SK-N-SH (cell line): ENCODE measurements around the gene ZC3H4. TPM values are rescaled to one million over a fixed set of nuclear protein-coding genes. Genes with fewer than 3 reads are reported as not detected.

Experiments used
- CTCF ChIA-PET: fragments of 300-600, 350-600 bp; formaldehyde crosslinking; extraction: SDS; loops from one replicate; lab custom pipeline; 2021; lab: Yijun Ruan, JAX
- POLR2A ChIA-PET: fragments of 350-600 bp; sonication (Branson Sonifier 250); formaldehyde crosslinking; extraction: SDS; loops from one replicate; lab custom pipeline; 2020; ENCODE audit warnings: antibody characterized with exemption, inconsistent platforms; lab: Yijun Ruan, JAX
- DNase-seq: peaks from one replicate; pipeline ENCODE4 v3.0.0; 2012
- H2AFZ ChIP-seq: fragments of 200-600 bp; sonication (generic); 2 replicates; pipeline ENCODE4 v1.8.1; 2016; ENCODE audit warnings: antibody characterized with exemption, mild to moderate bottlenecking, low read depth
- H3F3A ChIP-seq: fragments of 200-600 bp; sonication (generic); replicated peaks from 2 replicates; pipeline ENCODE3; 2016; ENCODE audit warnings: antibody characterized with exemption, mild to moderate bottlenecking; ENCODE audit not compliant: insufficient read depth
- H3K27ac ChIP-seq, 2 experiments: fragments of 200-500 bp in 1 of 2; fragments of 200-600 bp in 1 of 2; sonication (Bioruptor generic) in 1 of 2; sonication (generic), shearing (Covaris generic) in 1 of 2; 2 replicates each; pipeline versions ENCODE4 v1.5.1 to v1.6.1; 2014 to 2016; ENCODE audit warnings: low read depth in 2 of 2, inconsistent platforms in 1 of 2, low read length in 1 of 2, mild to moderate bottlenecking in 1 of 2, mixed read lengths in 1 of 2
- H3K27me3 ChIP-seq: fragments of 200-600 bp; sonication (generic), shearing (Covaris generic); 2 replicates; pipeline ENCODE4 v1.6.1; 2016; ENCODE audit warnings: mixed run types; ENCODE audit not compliant: insufficient read depth
- H3K36me3 ChIP-seq, 2 experiments: fragments of 200-500 bp in 1 of 2; fragments of 200-600 bp in 1 of 2; sonication (Bioruptor generic) in 1 of 2; sonication (generic) in 1 of 2; replicated peaks in 1 of 2; 2 replicates each; pipeline versions ENCODE3 to v1.5.1; 2014 to 2016; ENCODE audit warnings: low read length in 1 of 2, mild to moderate bottlenecking in 1 of 2; ENCODE audit not compliant: insufficient read depth in 2 of 2, control insufficient read depth in 1 of 2
- H3K4me1 ChIP-seq, 2 experiments: fragments of 200-500 bp in 1 of 2; fragments of 200-600 bp in 1 of 2; sonication (Bioruptor generic) in 1 of 2; sonication (generic), shearing (Covaris generic) in 1 of 2; 2 replicates each; pipeline versions ENCODE4 v1.5.1 to v1.6.1; 2014 to 2016; ENCODE audit warnings: low read depth in 1 of 2, low read length in 1 of 2, mixed run types in 1 of 2; ENCODE audit not compliant: insufficient read depth in 2 of 2, control insufficient read depth in 1 of 2
- H3K4me2 ChIP-seq: fragments of 200-600 bp; sonication (generic), shearing (Covaris generic); 2 replicates; pipeline ENCODE4 v1.6.1; 2017; ENCODE audit warnings: mixed run types
- H3K4me3 ChIP-seq, 2 experiments: fragments of 200-500 bp in 1 of 2; fragments of 200-600 bp in 1 of 2; sonication (Bioruptor generic) in 1 of 2; sonication (generic), shearing (Covaris generic) in 1 of 2; 2 replicates each; pipeline versions ENCODE4 v1.5.1 to v1.8.1; 2014 to 2016; ENCODE audit warnings: low read depth in 2 of 2, inconsistent platforms in 1 of 2, low read length in 1 of 2, mild to moderate bottlenecking in 1 of 2, mixed read lengths in 1 of 2, moderate library complexity in 1 of 2
- H3K79me2 ChIP-seq: fragments of 200-600 bp; sonication (generic); 2 replicates; pipeline ENCODE4 v1.8.1; 2017; ENCODE audit warnings: mild to moderate bottlenecking; ENCODE audit not compliant: insufficient read depth
- H3K9ac ChIP-seq: fragments of 200-600 bp; sonication (generic); 2 replicates; pipeline ENCODE4 v1.6.1; 2017; ENCODE audit warnings: mixed run types
- H3K9me2 ChIP-seq: fragments of 200-600 bp; sonication (generic); 2 replicates; pipeline ENCODE4 v1.6.1; 2017; ENCODE audit warnings: mixed run types
- H3K9me3 ChIP-seq: fragments of 200-600 bp; sonication (generic); 2 replicates; pipeline ENCODE4 v1.6.1; 2017; ENCODE audit warnings: mixed run types, mild to moderate bottlenecking, moderate library complexity
- H4K20me1 ChIP-seq: fragments of 200-600 bp; sonication (generic); 2 replicates; pipeline ENCODE4 v1.6.1; 2017; ENCODE audit warnings: mild to moderate bottlenecking, mixed run types; ENCODE audit not compliant: insufficient read depth
- ELF1 ChIP-seq: IDR thresholded peaks from 2 replicates; pipeline ENCODE4 v1.4.0; 2012
- FOSL2 ChIP-seq: IDR thresholded peaks from 2 replicates; pipeline ENCODE4 v1.4.0; 2012; ENCODE audit warnings: low read depth, mild to moderate bottlenecking, moderate library complexity, borderline replicate concordance
- FOXJ3 ChIP-seq: sonication (generic); formaldehyde crosslinking; IDR thresholded peaks from 2 replicates; pipeline ENCODE4 v1.5.1; 2020; ENCODE audit warnings: mild to moderate bottlenecking, missing genetic modification reagents
- FOXM1 ChIP-seq: IDR thresholded peaks from 2 replicates; pipeline ENCODE4 v1.4.0; 2012; ENCODE audit warnings: low read depth, mild to moderate bottlenecking
- GABPA ChIP-seq: IDR thresholded peaks from 2 replicates; pipeline ENCODE4 v1.4.0; 2012; ENCODE audit warnings: low read depth, mild to moderate bottlenecking
- MXI1 ChIP-seq: IDR thresholded peaks from 2 replicates; pipeline ENCODE4 v1.6.1; 2012; ENCODE audit warnings: mild to moderate bottlenecking, low read depth, low read length, improper control_type of control experiment
- NRF1 ChIP-seq: IDR thresholded peaks from 2 replicates; pipeline ENCODE4 v1.6.1; 2012; ENCODE audit warnings: low read depth, mild to moderate bottlenecking, low read length
- RFX5 ChIP-seq: IDR thresholded peaks from 2 replicates; pipeline ENCODE4 v1.6.1; 2012; ENCODE audit warnings: mild to moderate bottlenecking, improper control_type of control experiment, low read length
- SIN3A ChIP-seq: IDR thresholded peaks from 2 replicates; pipeline ENCODE4 v1.6.1; 2012; ENCODE audit warnings: low read depth, mild to moderate bottlenecking, low read length, moderate library complexity, borderline replicate concordance
- TCF12 ChIP-seq: IDR thresholded peaks from 2 replicates; pipeline ENCODE4 v1.4.0; 2012
- TEAD4 ChIP-seq: IDR thresholded peaks from 2 replicates; pipeline ENCODE4 v1.4.0; 2012; ENCODE audit warnings: mild to moderate bottlenecking, borderline replicate concordance; ENCODE audit not compliant: insufficient read depth
- whole genome bisulfite sequencing: methylation state at CpG from one replicate; pipeline ENCODE4 v1.1.6; 2017; ENCODE audit warnings: low lambda C conversion rate; 5-methylcytosine and 5-hydroxymethylcytosine counted together
- polyA plus RNA-seq, 3 experiments: library from polyadenylated mRNA; depleted of rRNA; stranded (reverse); fragments of >200 nt; gene quantifications; 2 replicates each; pipeline ENCODE4 v1.2.3, GENCODE V29; 2012
- TF ChIP-seq, protein P1 (sequence below): IDR thresholded peaks from 2 replicates; pipeline ENCODE4; 2012
- TF ChIP-seq, protein P2 (sequence below): fragments of 150-350 bp; IDR thresholded peaks from 2 replicates; pipeline ENCODE4 v1.6.1; 2017; ENCODE audit warnings: antibody characterized with exemption, low read length, low read depth, borderline replicate concordance
- TF ChIP-seq, protein P3 (sequence below): fragments of 200-600 bp; sonication (generic); IDR thresholded peaks from 2 replicates; pipeline ENCODE4 v1.6.1; 2017; ENCODE audit warnings: antibody characterized with exemption, mild to moderate bottlenecking, moderate library complexity
- TF ChIP-seq, protein P4 (sequence below): IDR thresholded peaks from 2 replicates; pipeline ENCODE4 v1.6.1; 2012; ENCODE audit warnings: mild to moderate bottlenecking, low read depth, low read length, moderate library complexity

The ZC3H4 gene
- polyA plus RNA-seq, 1 of the 3 experiments (the other 2 are of a cell fraction): 7.6 TPM

DNA sequence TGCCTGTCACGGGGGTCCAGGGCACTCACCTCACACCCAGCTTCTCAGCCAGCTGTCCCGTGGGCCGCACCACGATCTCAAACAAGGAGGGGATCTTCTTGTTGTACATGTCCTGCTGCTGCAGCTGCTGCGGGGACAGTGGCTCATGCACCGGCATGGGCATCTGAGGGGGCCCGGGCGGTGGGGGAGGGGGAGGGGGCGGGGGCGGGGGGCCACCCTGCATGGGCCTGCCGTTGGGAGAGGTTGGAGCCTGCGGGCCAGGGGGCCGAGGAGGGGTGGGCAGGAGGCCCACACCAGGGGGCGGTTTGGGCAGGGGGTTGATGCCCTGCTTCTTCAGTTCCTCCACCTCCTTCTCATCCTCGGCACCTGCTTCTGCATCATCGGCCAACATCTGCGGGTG lies 41.3 kb downstream of the ZC3H4 start:
- peaks cover 46% of the 10 kb centered on the region for H3K79me2 ChIP-seq
- H3K27me3 ChIP-seq: no peaks in the 10 kb centered on the region
- no peak overlapping the region for H3K27ac ChIP-seq
- H3K4me2 ChIP-seq: no peak overlapping the region
- no peaks in the 10 kb centered on the region for H3K9me3 ChIP-seq
- H3K9ac ChIP-seq: no peak overlapping the region
- peaks cover 14% of the 10 kb centered on the region for H4K20me1 ChIP-seq
- 91% methylated on average over 8 of the region's 17 CpGs for WGBS
- ChIA-PET CTCF (interaction anchor here (0.9 to 3.2 kb wide), 3 partner anchors 21 to 60 kb away, joined by 3 to 16 read pairs (median 3); no protein-coding TSS in a partner anchor), POLR2A (no interaction called here)
- no peaks in the 10 kb centered on the region for H3K4me1 ChIP-seq
- peaks cover 29 to 76% of the 10 kb centered on the region in 2 experiments for H3K36me3 ChIP-seq
- H3K9me2 ChIP-seq: no peaks in the 10 kb centered on the region
- no peak overlapping the region for H3K4me3 ChIP-seq
- H3F3A ChIP-seq: no peaks in the 10 kb centered on the region
- H2AFZ ChIP-seq: no peak overlapping the region
- DNase-seq: no peak
- no peak for TF ChIP-seq FOSL2
- no peak for TF ChIP-seq SIN3A
- no peak for TF ChIP-seq RFX5
- TF ChIP-seq, protein P1, sequence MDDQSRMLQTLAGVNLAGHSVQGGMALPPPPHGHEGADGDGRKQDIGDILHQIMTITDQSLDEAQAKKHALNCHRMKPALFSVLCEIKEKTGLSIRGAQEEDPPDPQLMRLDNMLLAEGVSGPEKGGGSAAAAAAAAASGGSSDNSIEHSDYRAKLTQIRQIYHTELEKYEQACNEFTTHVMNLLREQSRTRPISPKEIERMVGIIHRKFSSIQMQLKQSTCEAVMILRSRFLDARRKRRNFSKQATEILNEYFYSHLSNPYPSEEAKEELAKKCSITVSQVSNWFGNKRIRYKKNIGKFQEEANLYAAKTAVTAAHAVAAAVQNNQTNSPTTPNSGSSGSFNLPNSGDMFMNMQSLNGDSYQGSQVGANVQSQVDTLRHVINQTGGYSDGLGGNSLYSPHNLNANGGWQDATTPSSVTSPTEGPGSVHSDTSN: no peak
- TF ChIP-seq NRF1: no peak
- no peak for TF ChIP-seq FOXM1
- TF ChIP-seq, all 33 proteins: peak for 0

DNA sequence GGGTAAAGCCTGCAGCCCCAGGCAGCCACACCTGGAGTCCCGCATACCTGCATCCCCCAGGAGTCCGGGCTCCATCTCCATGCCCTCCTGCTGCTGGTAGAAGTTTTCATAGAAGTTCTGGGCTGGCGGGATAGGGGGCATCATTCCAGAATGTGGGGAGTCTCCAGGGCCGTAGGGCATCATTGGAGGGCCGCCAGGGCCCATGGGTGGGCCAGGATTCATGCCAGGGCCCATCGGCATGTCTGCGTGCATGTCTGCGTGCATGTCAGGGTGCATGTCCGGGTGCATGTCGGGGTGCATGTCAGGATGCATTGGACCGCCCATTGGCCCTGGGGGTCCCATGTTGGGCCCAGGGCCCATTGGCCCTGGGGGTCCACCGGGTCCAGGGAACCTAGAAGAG lies 41.8 kb downstream of the ZC3H4 start:
- no peak for TF ChIP-seq MXI1
- no peak for TF ChIP-seq TCF12
- TF ChIP-seq GABPA: no peak
- no peak for TF ChIP-seq SIN3A
- TF ChIP-seq ELF1: no peak
- TF ChIP-seq, protein P2, sequence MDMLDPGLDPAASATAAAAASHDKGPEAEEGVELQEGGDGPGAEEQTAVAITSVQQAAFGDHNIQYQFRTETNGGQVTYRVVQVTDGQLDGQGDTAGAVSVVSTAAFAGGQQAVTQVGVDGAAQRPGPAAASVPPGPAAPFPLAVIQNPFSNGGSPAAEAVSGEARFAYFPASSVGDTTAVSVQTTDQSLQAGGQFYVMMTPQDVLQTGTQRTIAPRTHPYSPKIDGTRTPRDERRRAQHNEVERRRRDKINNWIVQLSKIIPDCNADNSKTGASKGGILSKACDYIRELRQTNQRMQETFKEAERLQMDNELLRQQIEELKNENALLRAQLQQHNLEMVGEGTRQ: no peak
- TF ChIP-seq FOXJ3 (CRISPR knock-in tag): no peak
- TF ChIP-seq, protein P3, sequence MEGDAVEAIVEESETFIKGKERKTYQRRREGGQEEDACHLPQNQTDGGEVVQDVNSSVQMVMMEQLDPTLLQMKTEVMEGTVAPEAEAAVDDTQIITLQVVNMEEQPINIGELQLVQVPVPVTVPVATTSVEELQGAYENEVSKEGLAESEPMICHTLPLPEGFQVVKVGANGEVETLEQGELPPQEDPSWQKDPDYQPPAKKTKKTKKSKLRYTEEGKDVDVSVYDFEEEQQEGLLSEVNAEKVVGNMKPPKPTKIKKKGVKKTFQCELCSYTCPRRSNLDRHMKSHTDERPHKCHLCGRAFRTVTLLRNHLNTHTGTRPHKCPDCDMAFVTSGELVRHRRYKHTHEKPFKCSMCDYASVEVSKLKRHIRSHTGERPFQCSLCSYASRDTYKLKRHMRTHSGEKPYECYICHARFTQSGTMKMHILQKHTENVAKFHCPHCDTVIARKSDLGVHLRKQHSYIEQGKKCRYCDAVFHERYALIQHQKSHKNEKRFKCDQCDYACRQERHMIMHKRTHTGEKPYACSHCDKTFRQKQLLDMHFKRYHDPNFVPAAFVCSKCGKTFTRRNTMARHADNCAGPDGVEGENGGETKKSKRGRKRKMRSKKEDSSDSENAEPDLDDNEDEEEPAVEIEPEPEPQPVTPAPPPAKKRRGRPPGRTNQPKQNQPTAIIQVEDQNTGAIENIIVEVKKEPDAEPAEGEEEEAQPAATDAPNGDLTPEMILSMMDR: no peak
- TF ChIP-seq, protein P4, sequence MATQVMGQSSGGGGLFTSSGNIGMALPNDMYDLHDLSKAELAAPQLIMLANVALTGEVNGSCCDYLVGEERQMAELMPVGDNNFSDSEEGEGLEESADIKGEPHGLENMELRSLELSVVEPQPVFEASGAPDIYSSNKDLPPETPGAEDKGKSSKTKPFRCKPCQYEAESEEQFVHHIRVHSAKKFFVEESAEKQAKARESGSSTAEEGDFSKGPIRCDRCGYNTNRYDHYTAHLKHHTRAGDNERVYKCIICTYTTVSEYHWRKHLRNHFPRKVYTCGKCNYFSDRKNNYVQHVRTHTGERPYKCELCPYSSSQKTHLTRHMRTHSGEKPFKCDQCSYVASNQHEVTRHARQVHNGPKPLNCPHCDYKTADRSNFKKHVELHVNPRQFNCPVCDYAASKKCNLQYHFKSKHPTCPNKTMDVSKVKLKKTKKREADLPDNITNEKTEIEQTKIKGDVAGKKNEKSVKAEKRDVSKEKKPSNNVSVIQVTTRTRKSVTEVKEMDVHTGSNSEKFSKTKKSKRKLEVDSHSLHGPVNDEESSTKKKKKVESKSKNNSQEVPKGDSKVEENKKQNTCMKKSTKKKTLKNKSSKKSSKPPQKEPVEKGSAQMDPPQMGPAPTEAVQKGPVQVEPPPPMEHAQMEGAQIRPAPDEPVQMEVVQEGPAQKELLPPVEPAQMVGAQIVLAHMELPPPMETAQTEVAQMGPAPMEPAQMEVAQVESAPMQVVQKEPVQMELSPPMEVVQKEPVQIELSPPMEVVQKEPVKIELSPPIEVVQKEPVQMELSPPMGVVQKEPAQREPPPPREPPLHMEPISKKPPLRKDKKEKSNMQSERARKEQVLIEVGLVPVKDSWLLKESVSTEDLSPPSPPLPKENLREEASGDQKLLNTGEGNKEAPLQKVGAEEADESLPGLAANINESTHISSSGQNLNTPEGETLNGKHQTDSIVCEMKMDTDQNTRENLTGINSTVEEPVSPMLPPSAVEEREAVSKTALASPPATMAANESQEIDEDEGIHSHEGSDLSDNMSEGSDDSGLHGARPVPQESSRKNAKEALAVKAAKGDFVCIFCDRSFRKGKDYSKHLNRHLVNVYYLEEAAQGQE: no peak
- TF ChIP-seq TEAD4: no peak
- TF ChIP-seq, all 33 proteins: peak for 0
- DNase-seq: no peak
- Histone ChIP-seq H3K9me2 (no peaks in the 10 kb centered on the region), H3K4me1 (no peaks in the 10 kb centered on the region), H4K20me1 (peaks cover 14% of the 10 kb centered on the region), H3K36me3 (peaks cover 23 to 81% of the 10 kb centered on the region in 2 experiments), H3K27me3 (no peaks in the 10 kb centered on the region), H3K9ac (no peak overlapping the region), H3K27ac (no peak overlapping the region), H2AFZ (no peak overlapping the region), H3K4me3 (no peak overlapping the region), H3F3A (no peaks in the 10 kb centered on the region), H3K9me3 (no peaks in the 10 kb centered on the region), H3K79me2 (peaks cover 40% of the 10 kb centered on the region), H3K4me2 (no peak overlapping the region)
- ChIA-PET CTCF (interaction anchor here (0.9 to 3.2 kb wide), 2 partner anchors 53 to 59 kb away, joined by 3 to 16 read pairs; no protein-coding TSS in a partner anchor), POLR2A (no interaction called here)
- 98% methylated on average over 8 of the region's 12 CpGs for WGBS
